Neural progenitor cell (in vitro differentiated cells): ENCODE results near the gene PAX1.

Source experiments
- CTCF ChIP-seq: fragments of 200-600 bp; sonication (generic); IDR thresholded peaks from 2 replicates; pipeline ENCODE4 v1.5.1; 2017; ENCODE audit warnings: antibody characterized with exemption, mild to moderate bottlenecking
- EZH2 ChIP-seq: fragments of 200-600 bp; sonication (generic); IDR thresholded peaks from 2 replicates; pipeline ENCODE4 v1.6.1; 2017; ENCODE audit warnings: antibody characterized with exemption, mild to moderate bottlenecking, moderate library complexity
- EZH2phosphoT487 ChIP-seq: fragments of 200-600 bp; sonication (generic); IDR thresholded peaks from 2 replicates; pipeline ENCODE4 v1.6.1; 2017; ENCODE audit warnings: antibody characterized with exemption

- no peak for TF ChIP-seq CTCF
- TF ChIP-seq EZH2phosphoT487 = peak; percentile 88
- TF ChIP-seq EZH2 = peak; percentile 98
Observed at GRCh38 chr20:21714297-21715192, 9.1 kb downstream of the PAX1 start.
